ENCODE measurements around the gene HEG1.

The HEG1 gene

GRCh38 chr3:124941771-124942170 lies 114.0 kb downstream of the HEG1 start:
- no peak for DNase-seq

- DNase-seq: no peak
Measured at GRCh38 chr3:124939661-124940060, 116.1 kb downstream of the HEG1 start.

- no peak for DNase-seq
Measured at GRCh38 chr3:124938896-124939295, 116.9 kb downstream of the HEG1 start.

GRCh38 chr3:124937049-124937448 lies 118.7 kb downstream of the HEG1 start:
- no peak for DNase-seq

GRCh38 chr3:124935794-124936542 lies 119.8 kb downstream of the HEG1 start:
- DNase-seq: no peak

- no peak for DNase-seq
Measured at GRCh38 chr3:124935264-124935663, 120.5 kb downstream of the HEG1 start.

GRCh38 chr3:124934577-124934976 lies 121.2 kb downstream of the HEG1 start, which contains the start of gene MUC13:
Gene MUC13, minus strand, starts transcription at chr3:124934751. Its CDS starts 39 bp downstream, at chr3:124934712.
- no peak for DNase-seq

- DNase-seq: peak; percentile 70
Measured at GRCh38 chr3:124928333-124929202, 127.2 kb downstream of the HEG1 start.

- DNase-seq: no peak
Measured at GRCh38 chr3:124927574-124928045, 128.2 kb downstream of the HEG1 start.

GRCh38 chr3:124926426-124927101 lies 129.2 kb downstream of the HEG1 start:
- DNase-seq: no peak

GRCh38 chr3:124924741-124925140 lies 131.1 kb downstream of the HEG1 start:
- DNase-seq: peak; percentile 21

GRCh38 chr3:124923833-124924232 lies 132.0 kb downstream of the HEG1 start:
- DNase-seq: no peak

GRCh38 chr3:124920718-124921117 lies 135.1 kb downstream of the HEG1 start:
- DNase-seq: no peak

- DNase-seq: peak; percentile 63
Measured at GRCh38 chr3:124919756-124920155, 136.0 kb downstream of the HEG1 start.

- no peak for DNase-seq
Measured at GRCh38 chr3:124918524-124918923, 137.3 kb downstream of the HEG1 start.

GRCh38 chr3:124916837-124917409 lies 138.9 kb downstream of the HEG1 start:
- no peak for DNase-seq
